PC-3 (cell line): Measurements from ENCODE around the gene KRTAP20-1. TPM values are rescaled to one million over a fixed set of nuclear protein-coding genes. Genes with fewer than 3 reads are reported as not detected.

Experiments used
- ATAC-seq: fragments of 200-7000 bp; cut with Tn5 transposase; 2 replicates; pipeline ENCODE4 v1.9.1; 2020; ENCODE audit warnings: mild to moderate bottlenecking, moderate library complexity
- BruUV-seq: library from RNA; stranded (reverse); fragments of 400-500 nt; replicated peaks from 2 replicates; lab custom pipeline; 2021; lab: Mats Ljungman, UMichigan
- CTCF ChIA-PET: fragments of 300-600 bp; sonication (Branson Sonifier 250); formaldehyde crosslinking; loops from one replicate; lab custom pipeline; 2022; ENCODE audit warnings: antibody characterized with exemption; lab: Charles Lee
- POLR2A ChIA-PET: fragments of 300-600 bp; sonication (Branson Sonifier 250); formaldehyde crosslinking; loops from one replicate; lab custom pipeline; 2022; ENCODE audit warnings: antibody characterized with exemption; ENCODE audit not compliant: unreplicated experiment; lab: Charles Lee
- DNase-seq: peaks from one replicate; pipeline ENCODE4 v3.0.0-alpha.2; 2015
- H2AFZ ChIP-seq: fragments of 300-600 bp; sonication (generic); 2 replicates; pipeline ENCODE4 v1.6.0; 2016; ENCODE audit warnings: antibody characterized with exemption, low read length
- H3F3A ChIP-seq: fragments of 300-600 bp; sonication (generic); one replicate; pipeline ENCODE4 v1.6.0; 2017; ENCODE audit warnings: antibody characterized with exemption, low read length, control low read depth, mild to moderate bottlenecking; ENCODE audit not compliant: unreplicated experiment
- H3K27ac ChIP-seq: fragments of 300-600 bp; sonication (generic); 2 replicates; pipeline ENCODE4 v1.5.1; 2016; ENCODE audit warnings: mild to moderate bottlenecking, low read length
- H3K27me3 ChIP-seq: fragments of 300-600 bp; sonication (generic); 2 replicates; pipeline ENCODE4 v1.6.1; 2016; ENCODE audit warnings: low read length, mixed read lengths
- H3K36me3 ChIP-seq: fragments of 300-600 bp; sonication (generic); 2 replicates; pipeline ENCODE4 v1.6.1; 2016; ENCODE audit warnings: low read depth, mixed run types, low read length, mixed read lengths
- H3K4me1 ChIP-seq: fragments of 300-600 bp; sonication (generic); 2 replicates; pipeline ENCODE4 v1.5.1; 2016; ENCODE audit warnings: low read length; ENCODE audit not compliant: insufficient read depth
- H3K4me2 ChIP-seq: fragments of 300-600 bp; sonication (generic); 2 replicates; pipeline ENCODE4 v1.6.0; 2016; ENCODE audit warnings: low read length
- H3K4me3 ChIP-seq: fragments of 300-600 bp; sonication (generic); 2 replicates; pipeline ENCODE4 v1.5.1; 2016; ENCODE audit warnings: mild to moderate bottlenecking, low read length, mixed read lengths
- H3K79me2 ChIP-seq: fragments of 300-600 bp; sonication (generic); 2 replicates; pipeline ENCODE4 v1.6.1; 2017; ENCODE audit warnings: low read length, mixed read lengths
- H3K9ac ChIP-seq: fragments of 300-600 bp; sonication (generic); 2 replicates; pipeline ENCODE4 v1.6.0; 2016; ENCODE audit warnings: mild to moderate bottlenecking, low read length
- H3K9me2 ChIP-seq: fragments of 300-600 bp; sonication (generic); replicated peaks from 2 replicates; pipeline ENCODE4 v1.6.1; 2016; ENCODE audit warnings: mixed run types, low read length, mixed read lengths
- H3K9me3 ChIP-seq: fragments of 300-600 bp; sonication (generic); 2 replicates; pipeline ENCODE4 v1.6.1; 2016; ENCODE audit warnings: low read length, mixed read lengths
- H4K20me1 ChIP-seq: fragments of 300-600 bp; sonication (generic); 2 replicates; pipeline ENCODE4 v1.6.1; 2016; ENCODE audit warnings: low read length, mixed read lengths
- CTCF ChIP-seq: fragments of 300-600 bp; sonication (generic); conservative IDR thresholded peaks from 2 replicates; pipeline ENCODE4 v1.5.1; 2017; ENCODE audit warnings: antibody characterized with exemption, low read depth, mild to moderate bottlenecking, low read length
- EZH2 ChIP-seq: fragments of 300-600 bp; sonication (generic); IDR thresholded peaks from one replicate; pipeline ENCODE4 v1.6.1; 2017; ENCODE audit warnings: antibody characterized with exemption, mild to moderate bottlenecking, low read length; ENCODE audit not compliant: unreplicated experiment
- EZH2phosphoT487 ChIP-seq: fragments of 300-600 bp; sonication (generic); IDR thresholded peaks from 2 replicates; pipeline ENCODE4 v1.6.1; 2018; ENCODE audit warnings: mild to moderate bottlenecking, antibody characterized with exemption, low read length, borderline replicate concordance
- intact Hi-C: fragments of 100-400 bp; cut with micrococcal nuclease; formaldehyde crosslinking; loops from 2 replicates; pipeline ENCODE4 v1.9.0; 2023
- total RNA-seq: library from RNA; depleted of rRNA; stranded (reverse); fragments of >200 nt; gene quantifications from 2 replicates; pipeline ENCODE4 v1.2.3, GENCODE V29; 2014

KRTAP20-1 gene
- total RNA-seq, 1 experiment from 2014 or later, result not detected

- ChIA-PET POLR2A (no interaction called here), CTCF (no interaction called here)
- H3K27me3 ChIP-seq, result no peaks in the 10 kb centered on the region
- H3K79me2 ChIP-seq, result no peaks in the 10 kb centered on the region
- H3K36me3 ChIP-seq, result no peaks in the 10 kb centered on the region
- DNase-seq (no peak), ATAC-seq (peak; percentile 16)
- H3K9me2 ChIP-seq, result no peaks in the 10 kb centered on the region; the same call in 1 of the 2 replicates
- peaks cover 44% of the 10 kb centered on the region for H3K4me1 ChIP-seq
- peak within 1 kb of the TSS; percentile 52 for H3K9ac ChIP-seq
- BruUV-seq, result TSS peak; percentile 75
- H3K27ac ChIP-seq, result peak within 1 kb of the TSS; percentile 88
- intact Hi-C loops, result loop anchor here (2.0 kb wide), 1 partner anchor 112 kb away; no protein-coding TSS in a partner anchor
- no peaks in the 10 kb centered on the region for H3K9me3 ChIP-seq
- H2AFZ ChIP-seq, result peak within 1 kb of the TSS; percentile 41
- peaks cover 4% of the 10 kb centered on the region for H3F3A ChIP-seq
- TF ChIP-seq CTCF (no peak), EZH2phosphoT487 (no peak), EZH2 (no peak)
- no peaks in the 10 kb centered on the region for H4K20me1 ChIP-seq
- H3K4me3 ChIP-seq, result peak within 1 kb of the TSS; percentile 30; the same call in 1 of the 2 replicates
- peak within 1 kb of the TSS; percentile 77 for H3K4me2 ChIP-seq
Measured at GRCh38 chr21:30620522-30620921, 4.3 kb downstream of the KRTAP20-1 start, which contains the start of gene KRTAP20-4. Gene KRTAP20-4, plus strand, starts transcription at chr21:30620627.

DNA sequence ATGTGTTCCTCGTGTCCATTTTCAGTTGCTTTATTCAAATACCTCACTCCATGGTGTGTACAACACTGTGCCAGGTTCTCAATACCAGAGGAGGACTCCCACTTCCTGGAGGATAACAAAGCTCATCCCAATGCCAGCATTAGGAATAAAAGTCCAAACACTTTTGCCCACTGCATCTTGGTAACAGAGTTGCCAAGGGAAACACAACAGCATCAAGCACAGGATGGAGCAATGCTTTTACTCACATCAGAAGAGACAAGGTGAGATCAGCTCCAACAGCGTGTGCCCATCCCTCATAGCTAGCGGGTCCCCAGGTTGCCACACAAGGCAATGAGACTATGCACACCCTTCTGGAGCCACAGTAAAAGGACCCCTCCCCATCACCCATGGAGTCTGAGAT, 7.1 kb downstream of the KRTAP20-1 start:
- H3K27ac ChIP-seq, result no peak overlapping the region
- no peak overlapping the region for H3K4me2 ChIP-seq
- H3K9ac ChIP-seq, result no peak overlapping the region
- no peaks in the 10 kb centered on the region for H3K9me3 ChIP-seq
- no peak for ATAC-seq
- H3K27me3 ChIP-seq, result no peaks in the 10 kb centered on the region
- no peak for TF ChIP-seq EZH2phosphoT487
- no peak for TF ChIP-seq EZH2
- no peaks in the 10 kb centered on the region for H3K79me2 ChIP-seq
- H3F3A ChIP-seq, result peaks cover 4% of the 10 kb centered on the region
- H3K4me1 ChIP-seq, result peaks cover 47% of the 10 kb centered on the region
- H3K9me2 ChIP-seq, result no peaks in the 10 kb centered on the region
- ChIA-PET POLR2A (interaction anchor here (0.7 kb wide), 1 partner anchor 1655 kb away, joined by 22 read pairs; no protein-coding TSS in a partner anchor), CTCF (interaction anchor here (1.2 kb wide), 1 partner anchor 126 kb away, joined by 3 read pairs; no protein-coding TSS in a partner anchor)
- no TSS peak for BruUV-seq
- H3K36me3 ChIP-seq, result no peaks in the 10 kb centered on the region
- H2AFZ ChIP-seq, result no peak overlapping the region
- peak; percentile 12 for DNase-seq
- no peaks in the 10 kb centered on the region for H4K20me1 ChIP-seq
- no peak overlapping the region for H3K4me3 ChIP-seq
- intact Hi-C loops, result no loop called here

DNA sequence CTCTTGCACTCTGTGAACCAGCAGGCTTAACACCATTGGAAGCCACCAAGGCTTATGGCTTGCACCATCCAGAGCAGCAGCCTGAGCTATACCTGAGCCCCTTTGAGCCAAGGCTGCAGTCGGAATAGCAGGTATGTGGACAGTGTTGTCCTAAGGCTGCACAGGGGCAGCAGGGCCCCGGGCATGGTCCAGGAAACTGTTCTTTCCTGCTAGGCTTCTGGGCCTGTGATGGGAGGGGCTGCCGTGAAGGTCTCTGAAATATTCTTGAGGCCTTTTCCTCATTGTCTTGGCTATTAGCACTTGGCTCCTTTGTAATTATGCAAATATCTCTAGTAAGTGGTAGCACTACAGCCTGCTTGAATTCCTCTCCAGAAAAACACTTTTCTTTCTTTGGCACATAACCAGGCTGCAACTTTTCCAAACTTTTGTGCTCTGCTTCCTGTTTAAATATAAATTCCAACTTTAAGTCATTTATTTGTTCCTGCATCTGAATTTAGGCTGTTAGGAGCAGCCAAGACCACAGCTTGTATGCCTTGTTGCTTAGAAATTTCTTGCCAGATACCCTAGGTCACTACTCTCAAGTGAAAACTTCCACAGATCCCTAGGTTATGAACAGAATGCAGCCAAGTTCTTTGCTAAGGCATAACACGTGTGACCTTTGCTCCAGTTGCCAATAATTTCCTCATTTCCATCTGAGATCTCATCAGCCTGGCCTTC, 9.4 kb downstream of the KRTAP20-1 start:
- H3K27me3 ChIP-seq, result no peaks in the 10 kb centered on the region
- H2AFZ ChIP-seq, result no peak overlapping the region
- H3K9me3 ChIP-seq, result no peaks in the 10 kb centered on the region
- H3K36me3 ChIP-seq, result no peaks in the 10 kb centered on the region
- H3F3A ChIP-seq, result no peaks in the 10 kb centered on the region
- H3K79me2 ChIP-seq, result no peaks in the 10 kb centered on the region
- no peak for ATAC-seq
- ChIA-PET CTCF (no interaction called here), POLR2A (no interaction called here)
- DNase-seq, result no peak
- H3K4me2 ChIP-seq, result no peak overlapping the region
- no peaks in the 10 kb centered on the region for H3K9me2 ChIP-seq
- H3K9ac ChIP-seq, result no peak overlapping the region
- H3K4me3 ChIP-seq, result no peak overlapping the region
- no peaks in the 10 kb centered on the region for H4K20me1 ChIP-seq
- no peak overlapping the region for H3K27ac ChIP-seq
- intact Hi-C loops, result no loop called here
- no TSS peak for BruUV-seq
- peaks cover 28% of the 10 kb centered on the region for H3K4me1 ChIP-seq
- TF ChIP-seq CTCF (no peak), EZH2 (no peak), EZH2phosphoT487 (no peak)
